Psoas muscle (tissue), 8 donors: ENCODE data around the gene SHOX. TPM values are rescaled to one million over a fixed set of nuclear protein-coding genes. Genes with fewer than 3 reads are reported as not detected.
A peak's percentile ranks its signal among the peaks of the same experiment; 100 is the strongest.

ENCODE experiments used
- ATAC-seq, 4 donors: fragments of 200-7000 bp; cut with Tn5 transposase; one replicate each; pipeline ENCODE4 v1.9.1; 2020; ENCODE audit warnings: moderate library complexity in 3 of 4, mild to moderate bottlenecking in 2 of 4
- DNase-seq, 2 donors: peaks; one replicate each; pipeline ENCODE4 v3.0.0-alpha.2; 2020
- H3K27ac ChIP-seq: fragments of 200-600 bp; one replicate; pipeline ENCODE4 v1.8.0; 2022
- H3K27me3 ChIP-seq, 3 donors: fragments of 200-600 bp in 1 of 3; one replicate each; pipeline versions ENCODE4 v1.6.1 to v1.8.0; 2013 to 2022; ENCODE audit warnings: low read length in 2 of 3, mild to moderate bottlenecking in 2 of 3, moderate library complexity in 1 of 3; ENCODE audit not compliant: insufficient read depth in 3 of 3
- H3K36me3 ChIP-seq, 2 donors: fragments of 200-600 bp in 1 of 2; one replicate each; pipeline versions ENCODE4 v1.6.1 to v1.8.0; 2013 to 2022; ENCODE audit warnings: low read depth in 1 of 2, mild to moderate bottlenecking in 1 of 2, moderate library complexity in 1 of 2; ENCODE audit not compliant: insufficient read depth in 1 of 2
- H3K4me1 ChIP-seq: fragments of 200-600 bp; one replicate; pipeline ENCODE4 v1.8.0; 2022
- H3K4me3 ChIP-seq: fragments of 200-600 bp; one replicate; pipeline ENCODE4 v1.8.0; 2022; ENCODE audit warnings: mild to moderate bottlenecking
- H3K9me3 ChIP-seq: fragments of 200-600 bp; one replicate; pipeline ENCODE4 v1.8.0; 2022
- WGBS, 3 donors: extraction: QIAGEN DNeasy Blood & Tissue Kit; methylation state at CpG; one replicate each; pipeline versions ENCODE4 v1.1.6 to v1.1.7; 2013; 5-methylcytosine and 5-hydroxymethylcytosine counted together
- intact Hi-C, 2 donors: fragments of 100-400 bp; cut with DNase I; formaldehyde crosslinking; loops; one replicate each; pipeline versions ENCODE4 v1.11.0 to v1.14.2; 2022
- polyA plus RNA-seq, 3 donors: library from polyadenylated mRNA; stranded (reverse); fragments of 200-250 nt; gene quantifications; one replicate each; pipeline ENCODE4 v1.2.3, GENCODE V29; 2013
- total RNA-seq, 4 donors: library from RNA; stranded (reverse); fragmentation: NEBNext Ultra II Directional in 2 of 4; extraction: Animal tissue kit (Norgen Biotek cat#: 25700) in 2 of 4; gene quantifications; one replicate each; pipeline versions ENCODE4 v1.2.1 to v1.2.4, GENCODE V29; 2021 to 2023
- TF ChIP-seq, protein P1 (sequence below): fragments of 200-600 bp; IDR thresholded peaks from one replicate; pipeline ENCODE4 v1.8.0; 2022; ENCODE audit warnings: antibody characterized with exemption
- donor health status: healthy with polysubstance abuse.
- donor health status: DM: no; HTN: no; CAD: no; lungs with moderate emphysema.
- donor health status: Bipolar disorder and iron deficiency.
- donor health status: healthy.
- donor health status: DM: yes; HTN: yes; CAD: no.
- donor health status: DM: no; HTN: no; CAD: no.
- donor health status: DM: no; HTN: no; CAD: no.
- donor health status: DM: yes; HTN: yes; CAD: no.

SHOX gene
- total and polyA plus RNA-seq, 7 donors, result under 0.01 to 0.03 TPM; not detected in 5

DNA sequence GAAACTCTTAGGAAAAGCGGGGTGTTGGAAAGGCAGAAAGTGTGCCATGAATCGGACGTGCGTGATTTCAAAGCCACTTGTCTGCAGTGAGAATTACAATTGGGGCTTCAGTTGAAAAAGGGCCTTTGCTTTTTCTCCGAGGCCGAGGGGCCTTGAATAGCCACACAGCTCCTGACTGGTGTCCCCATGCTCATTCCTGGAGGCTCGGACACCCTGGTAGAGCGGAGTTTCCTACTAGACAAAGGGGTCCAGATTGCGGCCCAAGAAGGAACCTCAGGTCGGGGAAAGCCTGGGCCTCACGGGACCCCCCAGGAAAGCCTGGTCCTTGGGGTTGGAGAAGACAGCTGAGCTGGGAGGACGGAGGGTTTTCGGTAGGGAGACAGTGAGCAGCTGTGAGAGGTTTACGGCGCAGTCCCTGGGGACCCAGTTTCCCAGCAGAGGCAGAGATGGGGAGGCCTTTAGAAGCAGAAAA is 3.0 kb upstream of the SHOX start:
- 12 to 17% (median 16%) methylated on average over 15 of the region's 15 CpGs for WGBS, 3 donors
- Histone ChIP-seq H3K36me3 (no peaks in the 10 kb centered on the region), H3K27ac (no peak overlapping the region), H3K27me3 (peaks cover 6 to 66% (median 12%) of the 10 kb centered on the region in 3 donors), H3K4me3 (no peak overlapping the region), H3K4me1 (no peaks in the 10 kb centered on the region), H3K9me3 (no peaks in the 10 kb centered on the region)
- TF ChIP-seq, protein P1, sequence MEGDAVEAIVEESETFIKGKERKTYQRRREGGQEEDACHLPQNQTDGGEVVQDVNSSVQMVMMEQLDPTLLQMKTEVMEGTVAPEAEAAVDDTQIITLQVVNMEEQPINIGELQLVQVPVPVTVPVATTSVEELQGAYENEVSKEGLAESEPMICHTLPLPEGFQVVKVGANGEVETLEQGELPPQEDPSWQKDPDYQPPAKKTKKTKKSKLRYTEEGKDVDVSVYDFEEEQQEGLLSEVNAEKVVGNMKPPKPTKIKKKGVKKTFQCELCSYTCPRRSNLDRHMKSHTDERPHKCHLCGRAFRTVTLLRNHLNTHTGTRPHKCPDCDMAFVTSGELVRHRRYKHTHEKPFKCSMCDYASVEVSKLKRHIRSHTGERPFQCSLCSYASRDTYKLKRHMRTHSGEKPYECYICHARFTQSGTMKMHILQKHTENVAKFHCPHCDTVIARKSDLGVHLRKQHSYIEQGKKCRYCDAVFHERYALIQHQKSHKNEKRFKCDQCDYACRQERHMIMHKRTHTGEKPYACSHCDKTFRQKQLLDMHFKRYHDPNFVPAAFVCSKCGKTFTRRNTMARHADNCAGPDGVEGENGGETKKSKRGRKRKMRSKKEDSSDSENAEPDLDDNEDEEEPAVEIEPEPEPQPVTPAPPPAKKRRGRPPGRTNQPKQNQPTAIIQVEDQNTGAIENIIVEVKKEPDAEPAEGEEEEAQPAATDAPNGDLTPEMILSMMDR, result no peak
- DNase-seq (peak in 1 of 2 donors; percentile 8), ATAC-seq (no peak)
- intact Hi-C loops, result no loop called here

DNA sequence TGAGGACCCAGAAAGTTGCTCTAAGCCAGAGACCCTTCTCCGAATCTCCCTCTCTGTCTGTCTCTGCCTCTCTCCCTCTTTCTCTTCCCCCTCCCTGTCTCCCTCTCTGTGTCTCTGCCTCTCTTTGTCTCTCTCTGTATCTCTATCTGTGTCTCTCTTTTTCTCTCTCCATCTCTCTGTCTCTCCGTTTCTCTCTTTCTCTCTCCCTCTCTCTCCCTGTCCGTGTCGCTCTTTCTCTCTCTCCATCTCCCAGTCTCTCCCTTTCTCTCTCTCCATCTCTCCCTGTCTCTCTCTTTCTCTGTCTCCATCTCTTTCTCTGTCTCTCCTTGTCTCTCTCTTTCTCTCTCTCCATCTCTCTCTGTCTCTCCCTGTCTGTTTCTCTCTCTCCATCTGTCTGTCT is 2.6 kb upstream of the SHOX start:
- Histone ChIP-seq H3K36me3 (no peaks in the 10 kb centered on the region), H3K4me1 (no peaks in the 10 kb centered on the region), H3K27ac (no peak overlapping the region), H3K4me3 (no peak overlapping the region), H3K27me3 (peaks cover 6 to 70% (median 12%) of the 10 kb centered on the region in 3 donors), H3K9me3 (no peaks in the 10 kb centered on the region)
- ATAC-seq, result no peak
- DNase-seq, result no peak
- intact Hi-C loops, result no loop called here
- WGBS, 3 donors, result 13 to 23% (median 13%) methylated on average over 3 to 4 of the region's 4 CpGs
- TF ChIP-seq, protein P1, result no peak

- no peaks in the 10 kb centered on the region for H3K4me1 ChIP-seq
- peaks cover 6 to 74% (median 9%) of the 10 kb centered on the region in 3 donors for H3K27me3 ChIP-seq
- no peaks in the 10 kb centered on the region for H3K9me3 ChIP-seq
- no peak overlapping the region for H3K27ac ChIP-seq
- no peak overlapping the region for H3K4me3 ChIP-seq
- peak in 1 of 2 donors; percentile 12 for DNase-seq
- TF ChIP-seq, protein P1, result no peak
- H3K36me3 ChIP-seq, result no peaks in the 10 kb centered on the region
- intact Hi-C loops, result no loop called here
- whole genome bisulfite sequencing, 3 donors, result 3 to 4% (median 3%) methylated on average over 30 of the region's 30 CpGs
- no peak for ATAC-seq
Measured at GRCh38 chrX:629230-630006, 1.2 kb upstream of the SHOX start.

DNA sequence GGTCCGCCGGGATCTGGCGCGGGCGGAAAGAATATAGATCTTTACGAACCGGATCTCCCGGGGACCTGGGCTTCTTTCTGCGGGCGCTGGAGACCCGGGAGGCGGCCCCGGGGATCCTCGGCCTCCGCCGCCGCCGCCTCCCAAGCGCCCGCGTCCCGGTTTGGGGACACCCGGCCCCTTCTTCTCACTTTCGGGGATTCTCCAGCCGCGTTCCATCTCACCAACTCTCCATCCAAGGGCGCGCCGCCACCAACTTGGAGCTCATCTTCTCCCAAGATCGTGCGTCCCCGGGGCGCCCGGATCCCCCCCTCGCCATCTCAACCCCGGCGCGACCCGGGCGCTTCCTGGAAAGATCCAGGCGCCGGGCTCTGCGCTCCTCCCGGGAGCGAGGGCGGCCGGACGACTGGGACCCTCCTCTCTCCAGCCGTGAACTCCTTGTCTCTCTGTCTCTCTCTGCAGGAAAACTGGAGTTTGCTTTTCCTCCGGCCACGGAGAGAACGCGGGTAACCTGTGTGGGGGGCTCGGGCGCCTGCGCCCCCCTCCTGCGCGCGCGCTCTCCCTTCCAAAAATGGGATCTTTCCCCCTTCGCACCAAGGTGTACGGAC is 482 bp upstream of the SHOX start:
- peak in 1 of 2 donors; percentile 8 for DNase-seq
- no peak for ATAC-seq
- Histone ChIP-seq H3K27me3 (peaks cover 8 to 81% (median 11%) of the 10 kb centered on the region in 3 donors), H3K9me3 (no peaks in the 10 kb centered on the region), H3K4me3 (no peak overlapping the region), H3K4me1 (no peaks in the 10 kb centered on the region), H3K36me3 (no peaks in the 10 kb centered on the region), H3K27ac (no peak overlapping the region)
- intact Hi-C loops, result no loop called here
- WGBS, 3 donors, result 1 to 2% (median 2%) methylated on average over 35 to 62 of the region's 62 CpGs
- TF ChIP-seq, protein P1, result no peak
